ENCODE results near the gene FBXO46.

- TF ChIP-seq, protein P1, sequence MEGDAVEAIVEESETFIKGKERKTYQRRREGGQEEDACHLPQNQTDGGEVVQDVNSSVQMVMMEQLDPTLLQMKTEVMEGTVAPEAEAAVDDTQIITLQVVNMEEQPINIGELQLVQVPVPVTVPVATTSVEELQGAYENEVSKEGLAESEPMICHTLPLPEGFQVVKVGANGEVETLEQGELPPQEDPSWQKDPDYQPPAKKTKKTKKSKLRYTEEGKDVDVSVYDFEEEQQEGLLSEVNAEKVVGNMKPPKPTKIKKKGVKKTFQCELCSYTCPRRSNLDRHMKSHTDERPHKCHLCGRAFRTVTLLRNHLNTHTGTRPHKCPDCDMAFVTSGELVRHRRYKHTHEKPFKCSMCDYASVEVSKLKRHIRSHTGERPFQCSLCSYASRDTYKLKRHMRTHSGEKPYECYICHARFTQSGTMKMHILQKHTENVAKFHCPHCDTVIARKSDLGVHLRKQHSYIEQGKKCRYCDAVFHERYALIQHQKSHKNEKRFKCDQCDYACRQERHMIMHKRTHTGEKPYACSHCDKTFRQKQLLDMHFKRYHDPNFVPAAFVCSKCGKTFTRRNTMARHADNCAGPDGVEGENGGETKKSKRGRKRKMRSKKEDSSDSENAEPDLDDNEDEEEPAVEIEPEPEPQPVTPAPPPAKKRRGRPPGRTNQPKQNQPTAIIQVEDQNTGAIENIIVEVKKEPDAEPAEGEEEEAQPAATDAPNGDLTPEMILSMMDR (conservative IDR thresholded peaks at IDR 0.05), result peak; percentile 78
- no peak for TF ChIP-seq ZFX (IDR thresholded peaks at IDR 0.05)
Observed at GRCh38 chr19:45779231-45780145, 48.8 kb upstream of the FBXO46 start.
